SK-N-MC (cell line): Measurements from ENCODE around the gene RGL2.

Experiments
- DNase-seq: peaks from one replicate; pipeline ENCODE4 v3.0.0-alpha.2; 2011; ENCODE audit warnings: low read depth, low spot score
- H3K27ac ChIP-seq: fragments of 200-600 bp; sonication (generic); 2 replicates; pipeline ENCODE4 v1.5.1; 2016; ENCODE audit warnings: mixed run types
- H3K36me3 ChIP-seq: fragments of 200-600 bp; sonication (generic); 2 replicates; pipeline ENCODE4 v1.6.1; 2017; ENCODE audit warnings: antibody characterized with exemption, low read length, mixed read lengths; ENCODE audit not compliant: insufficient read depth
- H3K4me3 ChIP-seq: fragments of 200-600 bp; sonication (generic); 2 replicates; pipeline ENCODE4 v1.5.1; 2016
- H3K9ac ChIP-seq: fragments of 200-600 bp; sonication (generic); 2 replicates; pipeline ENCODE4 v1.8.0; 2017; ENCODE audit warnings: mixed run types, mixed read lengths; ENCODE audit not compliant: insufficient read length
- H3K9me3 ChIP-seq: fragments of 200-600 bp; sonication (generic); 2 replicates; pipeline ENCODE4 v1.6.1; 2017; ENCODE audit warnings: low read depth, mild to moderate bottlenecking, antibody characterized with exemption, low read length, moderate library complexity, mixed read lengths
- EZH2 ChIP-seq: fragments of 200-600 bp; sonication (generic); IDR thresholded peaks from one replicate; pipeline ENCODE4 v1.6.1; 2017; ENCODE audit warnings: antibody characterized with exemption
- FOXP2 ChIP-seq: optimal IDR thresholded peaks from 2 replicates; pipeline ENCODE3; 2011; ENCODE audit warnings: mild to moderate bottlenecking, moderate library complexity; ENCODE audit not compliant: insufficient read depth; ENCODE audit errors: extremely low read length, control extremely low read depth
- POLR2AphosphoS5 ChIP-seq: IDR thresholded peaks from 2 replicates; pipeline ENCODE4 v1.6.1; 2012; ENCODE audit warnings: mild to moderate bottlenecking, low read depth, low read length, borderline replicate concordance

The RGL2 gene

GRCh38 chr6:33297956-33298772 is 578 bp downstream of the RGL2 start:
- no peak; the same call in 1 of the 2 replicates for TF ChIP-seq POLR2AphosphoS5
- no peak for TF ChIP-seq EZH2
- TF ChIP-seq FOXP2 = no peak
- Histone ChIP-seq H3K9ac (peak overlapping the region; percentile 79), H3K36me3 (no peaks in the 10 kb centered on the region), H3K4me3 (peak overlapping the region; percentile 99), H3K9me3 (no peaks in the 10 kb centered on the region), H3K27ac (no peak overlapping the region)
- DNase-seq = no peak

- no peaks in the 10 kb centered on the region for H3K9me3 ChIP-seq
- H3K4me3 ChIP-seq = peak overlapping the region; percentile 99
- H3K27ac ChIP-seq = no peak overlapping the region
- H3K9ac ChIP-seq = no peak overlapping the region
- H3K36me3 ChIP-seq = no peaks in the 10 kb centered on the region; the same call in 1 of the 2 replicates
- TF ChIP-seq FOXP2 (no peak), EZH2 (no peak), POLR2AphosphoS5 (no peak)
- DNase-seq = no peak
Measured at GRCh38 chr6:33297406-33297955, 1.3 kb downstream of the RGL2 start.

- Histone ChIP-seq H3K9me3 (no peaks in the 10 kb centered on the region), H3K36me3 (peaks cover 3% of the 10 kb centered on the region; the same call in 1 of the 2 replicates), H3K4me3 (no peak overlapping the region), H3K27ac (no peak overlapping the region), H3K9ac (no peak overlapping the region)
- DNase-seq = no peak
- TF ChIP-seq EZH2 = no peak
- no peak for TF ChIP-seq FOXP2
- TF ChIP-seq POLR2AphosphoS5 = no peak
Measured at GRCh38 chr6:33296797-33297405, 1.8 kb downstream of the RGL2 start.

- DNase-seq = no peak
- Histone ChIP-seq H3K27ac (no peak overlapping the region), H3K36me3 (peaks cover 14% of the 10 kb centered on the region; the same call in 1 of the 2 replicates), H3K9ac (no peak overlapping the region), H3K9me3 (no peaks in the 10 kb centered on the region), H3K4me3 (no peak overlapping the region)
- no peak for TF ChIP-seq EZH2
- no peak for TF ChIP-seq FOXP2
- no peak for TF ChIP-seq POLR2AphosphoS5
Measured at GRCh38 chr6:33295621-33296369, 2.9 kb downstream of the RGL2 start.

- no peak overlapping the region for H3K27ac ChIP-seq
- no peak for TF ChIP-seq FOXP2
- H3K9me3 ChIP-seq = no peaks in the 10 kb centered on the region
- H3K9ac ChIP-seq = no peak overlapping the region
- no peak for DNase-seq
- peaks cover 14% of the 10 kb centered on the region; the same call in 1 of the 2 replicates for H3K36me3 ChIP-seq
- no peak overlapping the region for H3K4me3 ChIP-seq
Measured at GRCh38 chr6:33294086-33294823, 4.5 kb downstream of the RGL2 start.

- Histone ChIP-seq H3K9ac (no peak overlapping the region), H3K9me3 (no peaks in the 10 kb centered on the region), H3K27ac (no peak overlapping the region), H3K4me3 (no peak overlapping the region), H3K36me3 (peaks cover 14% of the 10 kb centered on the region; the same call in 1 of the 2 replicates)
- TF ChIP-seq FOXP2 (no peak), POLR2AphosphoS5 (no peak; the same call in 1 of the 2 replicates), EZH2 (no peak)
- DNase-seq = no peak
Measured at GRCh38 chr6:33292996-33293682, 5.6 kb downstream of the RGL2 start.

GRCh38 chr6:33290459-33290858 is 8.3 kb downstream of the RGL2 start:
- no peak overlapping the region for H3K27ac ChIP-seq
- H3K36me3 ChIP-seq = peaks cover 35% of the 10 kb centered on the region
- TF ChIP-seq POLR2AphosphoS5 = no peak
- no peak for TF ChIP-seq FOXP2
- TF ChIP-seq EZH2 = no peak
- DNase-seq = no peak
- H3K9me3 ChIP-seq = no peaks in the 10 kb centered on the region
- peak overlapping the region; percentile 90 for H3K4me3 ChIP-seq
- H3K9ac ChIP-seq = peak overlapping the region; percentile 93
